OCI-LY3 (cell line): Measurements from ENCODE around the gene CHKB.

ENCODE experiments used
- H2AFZ ChIP-seq: fragments of 200-600, 300-600 bp; shearing (Covaris generic); 2 replicates; pipeline ENCODE4 v1.6.0; 2014; ENCODE audit warnings: antibody characterized with exemption, low read depth, low read length
- H3K27ac ChIP-seq: fragments of 200-600, 300-600 bp; sonication (generic); 2 replicates; pipeline ENCODE4 v1.5.1; 2014; ENCODE audit warnings: mild to moderate bottlenecking, low read length, moderate library complexity, mixed read lengths
- H3K27me3 ChIP-seq: fragments of 200-600, 300-600 bp; sonication (generic); 2 replicates; pipeline ENCODE4 v1.6.1; 2014; ENCODE audit warnings: low read depth, low read length, mixed read lengths
- H3K36me3 ChIP-seq: fragments of 200-600, 300-600 bp; sonication (generic); replicated peaks from 2 replicates; pipeline ENCODE3; 2014; ENCODE audit warnings: low read depth, low read length, mixed read lengths
- H3K4me1 ChIP-seq: fragments of 300-600, 200-600 bp; sonication (generic); 2 replicates; pipeline ENCODE4 v1.6.1; 2014; ENCODE audit warnings: low read length, mixed read lengths
- H3K4me2 ChIP-seq: fragments of 200-600, 300-600 bp; sonication (generic); 2 replicates; pipeline ENCODE4 v1.6.1; 2014; ENCODE audit warnings: low read length, mixed read lengths
- H3K4me3 ChIP-seq: fragments of 300-600, 200-600 bp; sonication (generic); 2 replicates; pipeline ENCODE4 v1.5.1; 2014; ENCODE audit warnings: antibody characterized with exemption, mild to moderate bottlenecking, low read length, moderate library complexity
- H3K79me2 ChIP-seq: fragments of 300-600, 200-600 bp; shearing (Covaris generic); 2 replicates; pipeline ENCODE4 v1.6.1; 2014; ENCODE audit warnings: mild to moderate bottlenecking, low read length, mixed read lengths
- H3K9ac ChIP-seq: fragments of 300-600, 200-600 bp; shearing (Covaris generic); 2 replicates; pipeline ENCODE4 v1.6.0; 2014; ENCODE audit warnings: mild to moderate bottlenecking, low read length, moderate library complexity
- H3K9me3 ChIP-seq: fragments of 200-600, 300-600 bp; shearing (Covaris generic); 2 replicates; pipeline ENCODE4 v1.6.1; 2014; ENCODE audit warnings: low read length, mixed read lengths; ENCODE audit not compliant: insufficient read depth
- H4K20me1 ChIP-seq: fragments of 200-600, 300-600 bp; sonication (generic); 2 replicates; pipeline ENCODE4 v1.6.1; 2016; ENCODE audit warnings: low read length, mixed read lengths; ENCODE audit not compliant: insufficient read depth
- EZH2phosphoT487 ChIP-seq: fragments of 200-600 bp; shearing (Covaris generic); IDR thresholded peaks from 2 replicates; pipeline ENCODE4 v1.6.1; 2018; ENCODE audit warnings: antibody characterized with exemption, mixed run types, low read depth
- TF ChIP-seq, protein P1 (sequence below): fragments of 200-600, 300-600 bp; sonication (generic); IDR thresholded peaks from 2 replicates; pipeline ENCODE4 v1.5.1; 2014; ENCODE audit warnings: antibody characterized with exemption, low read length, low read depth

CHKB gene

DNA sequence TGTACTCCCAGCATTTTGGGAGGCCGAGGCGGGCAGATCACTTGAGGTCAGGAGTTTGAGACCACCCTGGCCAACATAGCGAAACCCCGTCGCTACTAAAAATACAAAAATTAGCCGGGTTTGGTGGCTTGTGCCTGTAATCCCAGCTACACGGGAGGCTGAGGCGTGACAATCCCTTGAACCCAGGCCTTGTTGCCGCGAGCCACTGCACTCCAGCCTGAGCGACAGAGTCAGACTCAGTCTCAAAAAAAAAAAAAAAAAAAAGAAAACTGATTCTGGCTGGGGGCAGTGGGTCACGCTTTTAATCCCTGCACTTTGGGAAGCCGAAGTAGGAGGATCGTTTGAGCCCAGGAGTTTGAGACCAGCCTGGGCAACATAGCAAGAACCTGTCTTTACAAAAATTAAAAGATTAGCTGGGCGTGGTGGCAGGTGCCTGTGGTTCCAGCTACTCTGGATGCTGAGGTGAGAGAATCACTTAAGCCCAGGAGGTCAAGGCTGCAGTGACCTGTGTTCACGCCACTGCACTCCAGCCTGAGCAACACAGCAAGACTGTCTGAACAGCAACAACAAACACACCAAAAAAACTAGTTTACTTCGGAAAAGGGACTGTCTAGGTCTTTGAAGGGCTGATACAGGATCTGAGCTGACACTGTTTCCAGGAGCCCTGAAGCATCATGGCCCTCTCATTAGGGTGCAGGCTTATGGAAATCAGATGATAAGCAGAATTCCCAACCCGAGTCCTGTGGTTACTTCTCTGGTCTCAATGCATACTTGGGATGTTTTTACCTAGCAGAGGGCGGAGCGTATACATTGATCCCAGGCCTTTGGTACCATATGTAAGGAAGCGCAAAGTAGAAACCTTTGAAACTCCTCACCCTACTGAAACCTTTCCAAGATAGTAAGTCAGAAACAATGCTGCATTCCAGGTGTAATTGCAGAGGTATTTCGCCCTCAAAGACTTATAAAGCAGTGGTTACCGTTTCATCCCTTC lies 1.8 kb upstream of the CHKB start:
- no peak overlapping the region for H3K27ac ChIP-seq
- H2AFZ ChIP-seq = no peak overlapping the region
- H3K9me3 ChIP-seq = no peaks in the 10 kb centered on the region
- no peaks in the 10 kb centered on the region for H4K20me1 ChIP-seq
- H3K4me3 ChIP-seq = no peak overlapping the region
- H3K4me1 ChIP-seq = peaks cover 11% of the 10 kb centered on the region
- no peak for TF ChIP-seq EZH2phosphoT487
- TF ChIP-seq, protein P1, sequence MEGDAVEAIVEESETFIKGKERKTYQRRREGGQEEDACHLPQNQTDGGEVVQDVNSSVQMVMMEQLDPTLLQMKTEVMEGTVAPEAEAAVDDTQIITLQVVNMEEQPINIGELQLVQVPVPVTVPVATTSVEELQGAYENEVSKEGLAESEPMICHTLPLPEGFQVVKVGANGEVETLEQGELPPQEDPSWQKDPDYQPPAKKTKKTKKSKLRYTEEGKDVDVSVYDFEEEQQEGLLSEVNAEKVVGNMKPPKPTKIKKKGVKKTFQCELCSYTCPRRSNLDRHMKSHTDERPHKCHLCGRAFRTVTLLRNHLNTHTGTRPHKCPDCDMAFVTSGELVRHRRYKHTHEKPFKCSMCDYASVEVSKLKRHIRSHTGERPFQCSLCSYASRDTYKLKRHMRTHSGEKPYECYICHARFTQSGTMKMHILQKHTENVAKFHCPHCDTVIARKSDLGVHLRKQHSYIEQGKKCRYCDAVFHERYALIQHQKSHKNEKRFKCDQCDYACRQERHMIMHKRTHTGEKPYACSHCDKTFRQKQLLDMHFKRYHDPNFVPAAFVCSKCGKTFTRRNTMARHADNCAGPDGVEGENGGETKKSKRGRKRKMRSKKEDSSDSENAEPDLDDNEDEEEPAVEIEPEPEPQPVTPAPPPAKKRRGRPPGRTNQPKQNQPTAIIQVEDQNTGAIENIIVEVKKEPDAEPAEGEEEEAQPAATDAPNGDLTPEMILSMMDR = no peak
- H3K36me3 ChIP-seq = no peaks in the 10 kb centered on the region
- peak overlapping the region; percentile 90; the same call in 1 of the 2 replicates for H3K4me2 ChIP-seq
- peaks cover 18% of the 10 kb centered on the region for H3K79me2 ChIP-seq
- H3K9ac ChIP-seq = no peak overlapping the region
- no peaks in the 10 kb centered on the region for H3K27me3 ChIP-seq

DNA sequence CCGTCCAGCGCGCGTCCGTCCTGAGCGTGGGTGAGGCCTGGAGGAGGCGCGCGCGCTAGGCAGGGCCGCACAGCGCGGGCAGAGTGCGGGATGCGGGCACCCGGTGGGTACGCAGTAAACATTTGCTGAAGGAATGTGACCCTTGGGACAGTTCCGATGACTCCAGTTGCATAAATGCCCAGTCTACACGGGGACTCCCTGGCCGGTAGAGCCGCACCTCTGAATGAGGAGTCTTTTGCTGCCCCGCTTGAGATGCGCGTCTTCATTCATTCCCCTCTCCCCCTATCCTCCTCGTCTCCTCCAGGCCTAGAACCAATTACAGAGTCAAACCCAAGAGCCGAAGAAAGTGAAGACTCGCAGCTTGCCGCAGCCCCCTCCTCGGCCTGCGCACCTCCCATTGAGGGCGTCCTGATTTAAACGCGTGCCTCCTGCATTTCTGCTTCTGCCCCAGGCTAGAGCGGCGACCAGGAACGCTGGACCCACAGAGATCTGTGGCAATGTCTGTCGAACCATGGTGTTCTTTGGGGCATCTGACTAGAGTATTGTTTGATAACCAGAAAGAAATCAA lies 729 bp upstream of the CHKB start:
- Histone ChIP-seq H3K36me3 (no peaks in the 10 kb centered on the region), H3K27me3 (no peaks in the 10 kb centered on the region), H3K79me2 (peaks cover 18% of the 10 kb centered on the region), H3K4me2 (peak overlapping the region; percentile 90), H3K9ac (peak overlapping the region; percentile 64), H3K9me3 (no peaks in the 10 kb centered on the region), H3K4me1 (peaks cover 11% of the 10 kb centered on the region), H4K20me1 (no peaks in the 10 kb centered on the region), H2AFZ (no peak overlapping the region), H3K27ac (no peak overlapping the region), H3K4me3 (peak overlapping the region; percentile 91)
- no peak for TF ChIP-seq EZH2phosphoT487
- TF ChIP-seq, protein P1 = no peak

DNA sequence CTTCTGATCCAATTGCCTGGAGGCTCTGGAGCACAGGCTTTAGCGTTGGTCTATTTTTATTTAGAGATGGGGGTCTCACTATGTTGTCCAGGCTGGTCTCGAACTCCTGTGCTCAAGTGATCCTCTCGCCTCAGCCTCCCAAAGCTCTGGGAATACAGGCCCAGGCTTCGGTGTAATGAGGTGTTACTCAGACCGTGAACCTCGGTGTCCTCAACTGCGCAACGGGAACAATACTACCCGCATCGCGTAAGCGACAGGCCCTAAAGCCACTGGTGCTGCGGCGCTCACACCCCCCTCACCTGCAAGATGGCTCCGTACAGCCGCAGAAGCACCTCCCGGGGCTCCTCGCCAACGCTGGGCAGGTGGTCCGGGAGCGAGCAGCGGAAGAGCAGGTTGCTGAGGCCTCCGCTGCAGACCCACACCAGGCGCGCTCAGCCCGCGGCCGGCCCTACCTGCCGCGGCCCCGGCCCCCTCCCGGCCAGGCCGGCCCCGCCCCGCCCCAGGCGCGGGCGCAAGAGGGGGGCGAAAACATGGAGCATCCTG lies 628 bp downstream of the CHKB start:
- Histone ChIP-seq H3K9me3 (no peaks in the 10 kb centered on the region), H3K27me3 (no peaks in the 10 kb centered on the region), H3K36me3 (no peaks in the 10 kb centered on the region), H3K79me2 (peaks cover 18% of the 10 kb centered on the region), H3K27ac (peak overlapping the region; percentile 88), H4K20me1 (no peaks in the 10 kb centered on the region), H2AFZ (peak overlapping the region; percentile 62; the same call in 1 of the 2 replicates), H3K9ac (peak overlapping the region; percentile 93), H3K4me1 (peaks cover 11% of the 10 kb centered on the region), H3K4me3 (peak overlapping the region; percentile 91), H3K4me2 (peak overlapping the region; percentile 88)
- TF ChIP-seq, protein P1 = no peak
- TF ChIP-seq EZH2phosphoT487 = no peak
